DND-41 (cell line): Measurements from ENCODE around the gene TAF6.

Experiments used
- ATAC-seq: fragments of 200-7000 bp; cut with Tn5 transposase; 3 replicates; pipeline ENCODE4 v1.9.1; 2021; ENCODE audit warnings: low read depth; ENCODE audit not compliant: insufficient read depth
- DNase-seq: peaks from one replicate; pipeline ENCODE4 v3.0.0-alpha.2; 2020
- H2AFZ ChIP-seq: 2 replicates; pipeline ENCODE4 v1.6.0; 2012; ENCODE audit warnings: low read depth, low read length
- H3K27ac ChIP-seq: 2 replicates; pipeline ENCODE4 v1.5.1; 2012; ENCODE audit warnings: low read length, inconsistent platforms
- H3K27me3 ChIP-seq: fragments of 200-600 bp; sonication (generic); 2 replicates; pipeline ENCODE4 v1.6.0; 2012; ENCODE audit warnings: low read length, mild to moderate bottlenecking, inconsistent platforms; ENCODE audit not compliant: insufficient read depth, poor library complexity
- H3K36me3 ChIP-seq: 2 replicates; pipeline ENCODE4 v1.5.1; 2012; ENCODE audit warnings: low read length, inconsistent platforms; ENCODE audit not compliant: insufficient read depth
- H3K4me1 ChIP-seq: 2 replicates; pipeline ENCODE4 v1.5.1; 2012; ENCODE audit warnings: mild to moderate bottlenecking, low read length; ENCODE audit not compliant: insufficient read depth
- H3K4me2 ChIP-seq: 2 replicates; pipeline ENCODE4 v1.6.0; 2012; ENCODE audit warnings: mild to moderate bottlenecking, moderate library complexity, low read length, inconsistent platforms; ENCODE audit not compliant: insufficient read depth
- H3K4me3 ChIP-seq, 2 experiments: fragments of 200-600 bp in 1 of 2; shearing (Covaris generic) in 1 of 2; 2 replicates each; pipeline ENCODE4 v1.5.1; 2012 to 2016; ENCODE audit warnings: inconsistent platforms in 2 of 2, low read length in 2 of 2, mild to moderate bottlenecking in 2 of 2, low read depth in 1 of 2, moderate library complexity in 1 of 2
- H3K79me2 ChIP-seq: 2 replicates; pipeline ENCODE4 v1.6.0; 2012; ENCODE audit warnings: low read length, inconsistent platforms; ENCODE audit not compliant: insufficient read depth
- H3K9ac ChIP-seq: 2 replicates; pipeline ENCODE4 v1.6.0; 2012; ENCODE audit warnings: low read depth, mild to moderate bottlenecking, inconsistent platforms, low read length, moderate library complexity
- H3K9me3 ChIP-seq: 2 replicates; pipeline ENCODE4 v1.5.1; 2012; ENCODE audit warnings: low read length, moderate library complexity, mild to moderate bottlenecking, inconsistent platforms; ENCODE audit not compliant: insufficient read depth, severe bottlenecking
- H4K20me1 ChIP-seq: 2 replicates; pipeline ENCODE4 v1.6.0; 2012; ENCODE audit warnings: low read length; ENCODE audit not compliant: insufficient read depth
- EZH2 ChIP-seq: IDR thresholded peaks from 3 replicates; pipeline ENCODE4 v1.6.1; 2012; ENCODE audit warnings: borderline replicate concordance, low read depth, mild to moderate bottlenecking, moderate library complexity, low read length, inconsistent platforms; ENCODE audit not compliant: severe bottlenecking
- TF ChIP-seq, protein P1 (sequence below): IDR thresholded peaks from 2 replicates; pipeline ENCODE4 v1.5.1; 2012; ENCODE audit warnings: borderline replicate concordance, low read length, moderate library complexity, mild to moderate bottlenecking; ENCODE audit not compliant: poor library complexity, severe bottlenecking; ENCODE audit errors: extremely low read depth

The TAF6 gene

DNA sequence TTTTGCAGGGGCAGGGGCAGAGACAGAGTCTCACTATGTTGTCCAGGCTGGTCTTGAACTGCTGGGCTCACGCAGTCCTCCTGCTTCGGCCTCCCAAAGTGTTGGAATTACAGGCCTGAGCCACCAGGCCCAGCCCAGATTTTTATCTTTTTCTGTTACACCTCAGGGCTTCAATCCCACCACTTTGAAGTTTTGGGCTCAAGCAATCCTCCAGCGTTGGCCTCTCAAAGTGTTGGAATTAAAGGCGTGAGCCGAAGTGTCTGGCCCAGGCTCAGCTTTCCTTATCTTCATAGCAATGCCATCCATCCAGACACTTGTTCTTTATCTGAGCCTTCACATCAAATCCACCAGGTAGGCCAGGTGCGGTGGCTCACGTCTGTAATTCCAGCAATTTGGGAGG, 4.1 kb downstream of the TAF6 start:
- Histone ChIP-seq H3K4me2 (no peak overlapping the region), H3K36me3 (peaks cover 46% of the 10 kb centered on the region), H2AFZ (no peak overlapping the region), H3K79me2 (peaks cover 13% of the 10 kb centered on the region), H3K9me3 (no peaks in the 10 kb centered on the region), H3K4me1 (peaks cover 15% of the 10 kb centered on the region), H3K27ac (no peak overlapping the region), H3K4me3 (no peak overlapping the region), H4K20me1 (no peaks in the 10 kb centered on the region), H3K9ac (no peak overlapping the region), H3K27me3 (no peaks in the 10 kb centered on the region)
- TF ChIP-seq, protein P1, sequence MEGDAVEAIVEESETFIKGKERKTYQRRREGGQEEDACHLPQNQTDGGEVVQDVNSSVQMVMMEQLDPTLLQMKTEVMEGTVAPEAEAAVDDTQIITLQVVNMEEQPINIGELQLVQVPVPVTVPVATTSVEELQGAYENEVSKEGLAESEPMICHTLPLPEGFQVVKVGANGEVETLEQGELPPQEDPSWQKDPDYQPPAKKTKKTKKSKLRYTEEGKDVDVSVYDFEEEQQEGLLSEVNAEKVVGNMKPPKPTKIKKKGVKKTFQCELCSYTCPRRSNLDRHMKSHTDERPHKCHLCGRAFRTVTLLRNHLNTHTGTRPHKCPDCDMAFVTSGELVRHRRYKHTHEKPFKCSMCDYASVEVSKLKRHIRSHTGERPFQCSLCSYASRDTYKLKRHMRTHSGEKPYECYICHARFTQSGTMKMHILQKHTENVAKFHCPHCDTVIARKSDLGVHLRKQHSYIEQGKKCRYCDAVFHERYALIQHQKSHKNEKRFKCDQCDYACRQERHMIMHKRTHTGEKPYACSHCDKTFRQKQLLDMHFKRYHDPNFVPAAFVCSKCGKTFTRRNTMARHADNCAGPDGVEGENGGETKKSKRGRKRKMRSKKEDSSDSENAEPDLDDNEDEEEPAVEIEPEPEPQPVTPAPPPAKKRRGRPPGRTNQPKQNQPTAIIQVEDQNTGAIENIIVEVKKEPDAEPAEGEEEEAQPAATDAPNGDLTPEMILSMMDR, result no peak
- no peak for TF ChIP-seq EZH2
- ATAC-seq (no peak), DNase-seq (no peak)

DNA sequence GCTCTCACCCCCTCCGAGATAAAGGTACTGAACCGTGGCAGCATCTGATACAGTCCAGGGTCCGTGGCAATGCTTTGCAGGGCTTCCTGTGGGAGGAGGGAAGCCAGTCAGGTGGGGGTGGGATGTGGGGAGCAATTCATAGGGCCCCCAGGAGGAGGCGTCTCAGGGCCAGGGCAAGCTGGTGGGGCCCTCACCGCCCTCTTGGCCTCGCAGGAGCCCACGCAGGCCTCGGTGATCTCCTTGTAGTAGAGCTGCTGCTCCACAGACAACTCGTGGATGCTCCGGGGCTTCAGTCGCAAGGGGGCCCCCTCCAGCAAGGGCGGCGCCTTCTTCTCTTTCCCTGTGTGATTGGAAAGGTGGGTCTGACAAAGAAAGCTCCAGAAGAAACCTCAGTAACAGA, 7.2 kb downstream of the TAF6 start:
- Histone ChIP-seq H3K27me3 (no peaks in the 10 kb centered on the region), H4K20me1 (no peaks in the 10 kb centered on the region; the same call in 1 of the 2 replicates), H3K4me2 (no peak overlapping the region), H3K79me2 (no peaks in the 10 kb centered on the region; the same call in 1 of the 2 replicates), H3K27ac (no peak overlapping the region), H3K4me1 (no peaks in the 10 kb centered on the region), H2AFZ (no peak overlapping the region), H3K9ac (no peak overlapping the region), H3K9me3 (no peaks in the 10 kb centered on the region), H3K4me3 (no peak overlapping the region), H3K36me3 (peaks cover 74% of the 10 kb centered on the region)
- ATAC-seq, result 0 out of 3 replicates have a peak, but pooled peaks have one; percentile 20
- no peak for DNase-seq
- TF ChIP-seq EZH2, result no peak
- TF ChIP-seq, protein P1, result no peak

DNA sequence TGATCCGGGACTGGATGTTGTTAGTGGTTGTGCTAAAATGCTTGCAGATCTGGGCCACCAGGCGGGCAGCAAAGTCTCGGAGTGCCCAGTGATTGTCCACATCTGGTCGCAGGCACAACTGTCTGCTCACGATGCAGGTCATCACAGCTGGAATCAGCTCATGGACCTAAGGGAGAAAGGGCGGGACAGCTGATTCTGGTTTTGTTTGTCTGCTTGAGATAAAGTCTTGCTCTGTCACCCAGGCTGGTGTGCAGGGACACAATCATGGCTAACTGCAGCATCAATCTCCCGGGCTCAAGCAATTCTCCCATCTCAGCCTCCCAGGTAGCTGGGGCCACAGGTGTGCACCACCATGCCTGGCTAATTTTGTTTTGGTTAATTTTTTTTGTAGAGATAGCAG, 8.0 kb downstream of the TAF6 start:
- TF ChIP-seq, protein P1, result no peak
- TF ChIP-seq EZH2, result no peak
- H3K4me2 ChIP-seq, result no peak overlapping the region
- H3K9me3 ChIP-seq, result no peaks in the 10 kb centered on the region
- ATAC-seq (no peak), DNase-seq (no peak)
- H2AFZ ChIP-seq, result no peak overlapping the region
- no peak overlapping the region for H3K4me3 ChIP-seq
- no peak overlapping the region for H3K27ac ChIP-seq
- H4K20me1 ChIP-seq, result no peaks in the 10 kb centered on the region; the same call in 1 of the 2 replicates
- no peaks in the 10 kb centered on the region; the same call in 1 of the 2 replicates for H3K79me2 ChIP-seq
- no peak overlapping the region for H3K9ac ChIP-seq
- no peaks in the 10 kb centered on the region for H3K27me3 ChIP-seq
- H3K4me1 ChIP-seq, result no peaks in the 10 kb centered on the region
- H3K36me3 ChIP-seq, result peaks cover 81% of the 10 kb centered on the region

DNA sequence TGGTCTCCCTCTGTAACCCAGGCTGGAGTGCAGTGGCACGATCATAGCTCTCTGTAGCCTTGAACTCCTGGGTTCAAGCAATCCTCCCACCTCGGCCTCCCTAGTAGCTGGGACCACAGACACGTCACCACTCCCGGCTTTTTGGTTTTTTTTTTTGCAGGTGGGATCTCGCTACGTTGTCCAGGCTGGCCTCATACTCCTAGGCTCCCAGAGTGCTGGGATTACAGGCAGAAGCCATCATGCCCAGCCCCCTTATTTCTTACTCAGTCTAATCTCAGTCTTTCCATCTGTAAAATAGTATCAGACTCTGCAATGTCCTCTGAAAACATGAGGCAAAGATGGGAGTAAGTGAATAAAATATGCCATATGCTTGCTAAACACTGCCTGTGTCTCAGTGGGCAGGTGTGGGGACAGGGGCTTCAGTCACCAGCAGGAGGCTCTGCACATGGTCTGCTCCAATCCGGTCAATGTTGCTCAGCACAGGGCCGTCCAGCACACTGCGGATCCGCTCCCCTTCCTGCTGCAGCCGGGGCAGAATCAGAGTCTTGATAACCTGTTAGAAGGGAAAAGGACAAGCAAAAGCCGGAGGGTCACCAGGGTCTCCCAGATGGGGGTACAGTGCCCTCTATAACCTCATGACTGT, 9.5 kb downstream of the TAF6 start:
- Histone ChIP-seq H4K20me1 (no peaks in the 10 kb centered on the region; the same call in 1 of the 2 replicates), H3K9me3 (no peaks in the 10 kb centered on the region), H3K27ac (no peak overlapping the region), H3K27me3 (no peaks in the 10 kb centered on the region), H3K4me2 (no peak overlapping the region), H2AFZ (no peak overlapping the region), H3K9ac (no peak overlapping the region), H3K4me1 (no peaks in the 10 kb centered on the region), H3K36me3 (peaks cover 90% of the 10 kb centered on the region), H3K79me2 (no peaks in the 10 kb centered on the region), H3K4me3 (no peak overlapping the region)
- no peak for ATAC-seq
- TF ChIP-seq, protein P1, result peak; percentile 32
- TF ChIP-seq EZH2, result no peak
- DNase-seq, result no peak
